HEK293 (cell line): Measurements from ENCODE around the gene RAB7A.

Experiments
- CTCF ChIA-PET: fragments of 350-600 bp; formaldehyde crosslinking; extraction: SDS; loops from one replicate; lab custom pipeline; 2021; ENCODE audit warnings: antibody characterized with exemption; lab: Yijun Ruan, JAX
- POLR2A ChIA-PET: fragments of 300-600 bp; formaldehyde crosslinking; extraction: SDS; loops from one replicate; lab custom pipeline; 2020; ENCODE audit warnings: antibody characterized with exemption, inconsistent platforms; lab: Yijun Ruan, JAX
- H3K27ac ChIP-seq: fragments of 200-500 bp; sonication (Bioruptor generic); 2 replicates; pipeline ENCODE4 v1.5.1; 2014; ENCODE audit warnings: low read depth, low read length, control low read depth, inconsistent platforms; ENCODE audit errors: extremely low read depth
- H3K36me3 ChIP-seq, 2 experiments: fragments of 200-500 bp in 1 of 2; sonication (Bioruptor generic) in 1 of 2; 1 replicate in 1 of 2; 2 replicates in 1 of 2; pipeline ENCODE4 v1.5.1; 2014 to 2017; ENCODE audit warnings: inconsistent platforms in 2 of 2, low read length in 2 of 2; ENCODE audit not compliant: control insufficient read depth in 2 of 2, insufficient read depth in 1 of 2
- H3K4me1 ChIP-seq: fragments of 200-500 bp; sonication (Bioruptor generic); 2 replicates; pipeline ENCODE4 v1.5.1; 2014; ENCODE audit warnings: mild to moderate bottlenecking, low read length, inconsistent platforms; ENCODE audit not compliant: control insufficient read depth, insufficient read depth
- H3K4me3 ChIP-seq: 2 replicates; pipeline ENCODE4 v1.5.1; 2011; ENCODE audit warnings: low read depth, mild to moderate bottlenecking, control low read depth, low read length, moderate library complexity
- H3K9me3 ChIP-seq: fragments of 200-500 bp; sonication (Bioruptor generic); 2 replicates; pipeline ENCODE4 v1.5.1; 2014; ENCODE audit warnings: low read depth, low read length, inconsistent platforms; ENCODE audit not compliant: control insufficient read depth, insufficient read depth
- BCL11B ChIP-seq: fragments of 450-650 bp; formaldehyde crosslinking; IDR thresholded peaks from 2 replicates; pipeline ENCODE4 v1.5.1; 2016; ENCODE audit warnings: low read depth, missing biosample characterization, missing genetic modification characterization
- HOXA7 ChIP-seq: sonication (generic); formaldehyde crosslinking; IDR thresholded peaks from 2 replicates; pipeline ENCODE4 v1.8.1; 2022; ENCODE audit warnings: missing genetic modification reagents, borderline replicate concordance
- IKZF3 ChIP-seq: fragments of 450-650 bp; IDR thresholded peaks from 2 replicates; pipeline ENCODE4 v1.5.0; 2018; ENCODE audit warnings: missing biosample characterization, mild to moderate bottlenecking, missing genetic modification characterization, moderate library complexity
- SCRT2 ChIP-seq: fragments of 450-650 bp; formaldehyde crosslinking; IDR thresholded peaks from 2 replicates; pipeline ENCODE4 v1.5.1; 2016; ENCODE audit warnings: missing biosample characterization, missing genetic modification characterization
- SP7 ChIP-seq: fragments of 450-650 bp; formaldehyde crosslinking; IDR thresholded peaks from 2 replicates; pipeline ENCODE4 v1.5.1; 2016; ENCODE audit warnings: missing biosample characterization, missing genetic modification characterization
- YY2 ChIP-seq: fragments of 450-650 bp; formaldehyde crosslinking; IDR thresholded peaks from 2 replicates; pipeline ENCODE4 v1.5.1; 2016; ENCODE audit warnings: missing biosample characterization, missing genetic modification characterization
- ZNF280D ChIP-seq: fragments of 450-650 bp; formaldehyde crosslinking; IDR thresholded peaks from 2 replicates; pipeline ENCODE4 v1.5.1; 2016; ENCODE audit warnings: missing biosample characterization, missing genetic modification characterization
- ZNF311 ChIP-seq: fragments of 450-650 bp; formaldehyde crosslinking; IDR thresholded peaks from 2 replicates; pipeline ENCODE4 v1.5.1; 2017; ENCODE audit warnings: missing biosample characterization, missing genetic modification characterization, borderline replicate concordance
- ZNF366 ChIP-seq: fragments of 450-650 bp; formaldehyde crosslinking; conservative IDR thresholded peaks from 2 replicates; pipeline ENCODE4 v1.5.1; 2016; ENCODE audit warnings: missing biosample characterization, missing genetic modification characterization
- ZNF394 ChIP-seq: fragments of 450-650 bp; formaldehyde crosslinking; IDR thresholded peaks from 2 replicates; pipeline ENCODE4 v1.5.1; 2016; ENCODE audit warnings: missing biosample characterization, missing genetic modification characterization, mild to moderate bottlenecking, moderate library complexity, borderline replicate concordance
- ZNF558 ChIP-seq: fragments of 450-650 bp; formaldehyde crosslinking; IDR thresholded peaks from 2 replicates; pipeline ENCODE4 v1.5.1; 2016; ENCODE audit warnings: missing biosample characterization, missing genetic modification characterization
- ZNF626 ChIP-seq: fragments of 450-650 bp; sonication (Bioruptor Pico); formaldehyde crosslinking; IDR thresholded peaks from 2 replicates; pipeline ENCODE4 v1.5.1; 2018; ENCODE audit warnings: missing biosample characterization, missing genetic modification characterization, inconsistent platforms
- ZNF629 ChIP-seq: fragments of 450-650 bp; formaldehyde crosslinking; IDR thresholded peaks from 2 replicates; pipeline ENCODE4 v1.5.1; 2017; ENCODE audit warnings: missing biosample characterization, missing genetic modification characterization
- ZNF837 ChIP-seq: fragments of 450-650 bp; formaldehyde crosslinking; IDR thresholded peaks from 2 replicates; pipeline ENCODE4 v1.5.1; 2016; ENCODE audit warnings: missing biosample characterization, missing genetic modification characterization
- TF ChIP-seq, protein P1 (sequence below): fragments of 450-650 bp; formaldehyde crosslinking; IDR thresholded peaks from 2 replicates; pipeline ENCODE4 v1.5.1; 2016; ENCODE audit warnings: missing biosample characterization, missing genetic modification characterization
- TF ChIP-seq, protein P2 (sequence below): fragments of 450-650 bp; formaldehyde crosslinking; IDR thresholded peaks from 2 replicates; pipeline ENCODE4 v1.5.1; 2016; ENCODE audit warnings: missing biosample characterization, missing genetic modification characterization
- TF ChIP-seq, protein P3 (sequence below): fragments of 450-650 bp; formaldehyde crosslinking; IDR thresholded peaks from 2 replicates; pipeline ENCODE4 v1.5.1; 2017; ENCODE audit warnings: missing biosample characterization, mild to moderate bottlenecking, missing genetic modification characterization, moderate library complexity
- TF ChIP-seq, protein P4 (sequence below): fragments of 450-650 bp; formaldehyde crosslinking; IDR thresholded peaks from 2 replicates; pipeline ENCODE4 v1.5.1; 2016; ENCODE audit warnings: missing biosample characterization, missing genetic modification characterization
- TF ChIP-seq, protein P5 (sequence below): fragments of 450-650 bp; formaldehyde crosslinking; IDR thresholded peaks from 2 replicates; pipeline ENCODE4 v1.5.1; 2016; ENCODE audit warnings: missing biosample characterization, missing genetic modification characterization

Gene RAB7A

GRCh38 chr3:128820252-128820839 is 94.4 kb downstream of the RAB7A start:
- Histone ChIP-seq H3K4me1 (no peaks in the 10 kb centered on the region), H3K4me3 (no peak overlapping the region), H3K9me3 (no peaks in the 10 kb centered on the region), H3K36me3 (peaks cover 0 to 45% of the 10 kb centered on the region in 2 experiments; a peak in 1 of 3 replicates), H3K27ac (no peak overlapping the region)
- ChIA-PET CTCF (interaction anchor here (1.2 to 1.7 kb wide), 2 partner anchors 25 to 26 kb away, joined by 5 to 6 read pairs; no protein-coding TSS in a partner anchor), POLR2A (no interaction called here)
- TF ChIP-seq ZNF626 (tag by site-specific recombination) (no peak), HOXA7 (CRISPR knock-in tag) (no peak), ZNF280D (tag by site-specific recombination) (no peak), ZNF558 (no peak), ZNF394 (tag by site-specific recombination) (no peak), YY2 (tag by site-specific recombination) (no peak), ZNF629 (tag by site-specific recombination) (no peak), SCRT2 (no peak), ZNF366 (tag by site-specific recombination) (no peak), IKZF3 (tag by site-specific recombination) (no peak), BCL11B (tag by site-specific recombination) (no peak), ZNF311 (tag by site-specific recombination) (no peak)
- TF ChIP-seq, protein P1, sequence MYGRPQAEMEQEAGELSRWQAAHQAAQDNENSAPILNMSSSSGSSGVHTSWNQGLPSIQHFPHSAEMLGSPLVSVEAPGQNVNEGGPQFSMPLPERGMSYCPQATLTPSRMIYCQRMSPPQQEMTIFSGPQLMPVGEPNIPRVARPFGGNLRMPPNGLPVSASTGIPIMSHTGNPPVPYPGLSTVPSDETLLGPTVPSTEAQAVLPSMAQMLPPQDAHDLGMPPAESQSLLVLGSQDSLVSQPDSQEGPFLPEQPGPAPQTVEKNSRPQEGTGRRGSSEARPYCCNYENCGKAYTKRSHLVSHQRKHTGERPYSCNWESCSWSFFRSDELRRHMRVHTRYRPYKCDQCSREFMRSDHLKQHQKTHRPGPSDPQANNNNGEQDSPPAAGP (tag by site-specific recombination): no peak
- TF ChIP-seq, protein P2, sequence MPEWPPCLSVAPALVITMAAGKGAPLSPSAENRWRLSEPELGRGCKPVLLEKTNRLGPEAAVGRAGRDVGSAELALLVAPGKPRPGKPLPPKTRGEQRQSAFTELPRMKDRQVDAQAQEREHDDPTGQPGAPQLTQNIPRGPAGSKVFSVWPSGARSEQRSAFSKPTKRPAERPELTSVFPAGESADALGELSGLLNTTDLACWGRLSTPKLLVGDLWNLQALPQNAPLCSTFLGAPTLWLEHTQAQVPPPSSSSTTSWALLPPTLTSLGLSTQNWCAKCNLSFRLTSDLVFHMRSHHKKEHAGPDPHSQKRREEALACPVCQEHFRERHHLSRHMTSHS: no peak
- TF ChIP-seq, protein P3, sequence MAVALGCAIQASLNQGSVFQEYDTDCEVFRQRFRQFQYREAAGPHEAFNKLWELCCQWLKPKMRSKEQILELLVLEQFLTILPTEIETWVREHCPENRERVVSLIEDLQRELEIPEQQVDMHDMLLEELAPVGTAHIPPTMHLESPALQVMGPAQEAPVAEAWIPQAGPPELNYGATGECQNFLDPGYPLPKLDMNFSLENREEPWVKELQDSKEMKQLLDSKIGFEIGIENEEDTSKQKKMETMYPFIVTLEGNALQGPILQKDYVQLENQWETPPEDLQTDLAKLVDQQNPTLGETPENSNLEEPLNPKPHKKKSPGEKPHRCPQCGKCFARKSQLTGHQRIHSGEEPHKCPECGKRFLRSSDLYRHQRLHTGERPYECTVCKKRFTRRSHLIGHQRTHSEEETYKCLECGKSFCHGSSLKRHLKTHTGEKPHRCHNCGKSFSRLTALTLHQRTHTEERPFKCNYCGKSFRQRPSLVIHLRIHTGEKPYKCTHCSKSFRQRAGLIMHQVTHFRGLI: no peak

DNA sequence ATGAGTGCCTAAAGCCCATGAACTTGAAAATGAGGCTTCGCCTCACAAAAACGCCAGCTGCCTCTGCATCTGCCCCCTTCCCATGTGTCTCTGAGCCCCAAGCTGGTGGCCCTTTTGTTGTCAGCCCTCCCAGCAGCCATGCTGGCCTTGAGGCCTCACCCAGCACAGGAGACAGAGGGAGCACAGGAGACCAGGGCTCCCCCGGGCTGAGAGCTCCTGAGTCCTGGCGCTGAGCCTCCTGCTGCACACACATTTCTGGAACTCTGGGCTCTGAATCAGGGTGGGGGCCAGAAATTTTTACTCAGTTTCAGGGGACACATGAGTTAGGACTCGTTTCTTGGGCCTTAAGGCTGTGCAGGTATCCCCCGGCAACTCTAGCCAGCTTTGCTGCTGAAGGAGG is 97.0 kb downstream of the RAB7A start:
- no peaks in the 10 kb centered on the region for H3K9me3 ChIP-seq
- H3K36me3 ChIP-seq: peaks cover 0 to 21% of the 10 kb centered on the region in 2 experiments; a peak in 1 of 3 replicates
- POLR2A ChIA-PET: no interaction called here
- H3K27ac ChIP-seq: no peak overlapping the region
- H3K4me3 ChIP-seq: no peak overlapping the region
- CTCF ChIA-PET: interaction anchor here (0.9 kb wide), 1 partner anchor 11 kb away, joined by 3 read pairs; no protein-coding TSS in a partner anchor
- TF ChIP-seq SP7 (tag by site-specific recombination): no peak
- no peak for TF ChIP-seq ZNF837 (tag by site-specific recombination)
- TF ChIP-seq, protein P4, sequence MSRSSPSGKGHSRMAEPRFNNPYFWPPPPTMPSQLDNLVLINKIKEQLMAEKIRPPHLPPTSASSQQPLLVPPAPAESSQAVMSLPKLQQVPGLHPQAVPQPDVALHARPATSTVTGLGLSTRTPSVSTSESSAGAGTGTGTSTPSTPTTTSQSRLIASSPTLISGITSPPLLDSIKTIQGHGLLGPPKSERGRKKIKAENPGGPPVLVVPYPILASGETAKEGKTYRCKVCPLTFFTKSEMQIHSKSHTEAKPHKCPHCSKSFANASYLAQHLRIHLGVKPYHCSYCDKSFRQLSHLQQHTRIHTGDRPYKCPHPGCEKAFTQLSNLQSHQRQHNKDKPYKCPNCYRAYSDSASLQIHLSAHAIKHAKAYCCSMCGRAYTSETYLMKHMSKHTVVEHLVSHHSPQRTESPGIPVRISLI (tag by site-specific recombination): no peak
- TF ChIP-seq, protein P2: no peak
- TF ChIP-seq, protein P5, sequence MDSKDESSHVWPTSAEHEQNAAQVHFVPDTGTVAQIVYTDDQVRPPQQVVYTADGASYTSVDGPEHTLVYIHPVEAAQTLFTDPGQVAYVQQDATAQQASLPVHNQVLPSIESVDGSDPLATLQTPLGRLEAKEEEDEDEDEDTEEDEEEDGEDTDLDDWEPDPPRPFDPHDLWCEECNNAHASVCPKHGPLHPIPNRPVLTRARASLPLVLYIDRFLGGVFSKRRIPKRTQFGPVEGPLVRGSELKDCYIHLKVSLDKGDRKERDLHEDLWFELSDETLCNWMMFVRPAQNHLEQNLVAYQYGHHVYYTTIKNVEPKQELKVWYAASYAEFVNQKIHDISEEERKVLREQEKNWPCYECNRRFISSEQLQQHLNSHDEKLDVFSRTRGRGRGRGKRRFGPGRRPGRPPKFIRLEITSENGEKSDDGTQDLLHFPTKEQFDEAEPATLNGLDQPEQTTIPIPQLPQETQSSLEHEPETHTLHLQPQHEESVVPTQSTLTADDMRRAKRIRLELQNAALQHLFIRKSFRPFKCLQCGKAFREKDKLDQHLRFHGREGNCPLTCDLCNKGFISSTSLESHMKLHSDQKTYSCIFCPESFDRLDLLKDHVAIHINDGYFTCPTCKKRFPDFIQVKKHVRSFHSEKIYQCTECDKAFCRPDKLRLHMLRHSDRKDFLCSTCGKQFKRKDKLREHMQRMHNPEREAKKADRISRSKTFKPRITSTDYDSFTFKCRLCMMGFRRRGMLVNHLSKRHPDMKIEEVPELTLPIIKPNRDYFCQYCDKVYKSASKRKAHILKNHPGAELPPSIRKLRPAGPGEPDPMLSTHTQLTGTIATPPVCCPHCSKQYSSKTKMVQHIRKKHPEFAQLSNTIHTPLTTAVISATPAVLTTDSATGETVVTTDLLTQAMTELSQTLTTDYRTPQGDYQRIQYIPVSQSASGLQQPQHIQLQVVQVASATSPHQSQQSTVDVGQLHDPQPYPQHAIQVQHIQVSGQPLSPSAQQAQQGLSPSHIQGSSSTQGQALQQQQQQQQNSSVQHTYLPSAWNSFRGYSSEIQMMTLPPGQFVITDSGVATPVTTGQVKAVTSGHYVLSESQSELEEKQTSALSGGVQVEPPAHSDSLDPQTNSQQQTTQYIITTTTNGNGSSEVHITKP (tag by site-specific recombination): no peak
- TF ChIP-seq, all 188 proteins: peak for 0
- H3K4me1 ChIP-seq: no peaks in the 10 kb centered on the region
